A549 (cell line): ENCODE results near the gene NDUFB2. TPM values are rescaled to one million over a fixed set of nuclear protein-coding genes. Genes with fewer than 3 reads are reported as not detected.
"Not testable (repeated sequence)": the region's sequence is repeated elsewhere in the genome, so short reads cannot be mapped to it uniquely, and the experiment has no call there.

Source experiments
- ATAC-seq, 2 experiments: fragments of 200-7000 bp in 1 of 2; fragments of >200 bp in 1 of 2; cut with Nextera tagmentation in 1 of 2; cut with Tn5 transposase in 1 of 2; 3 replicates each; pipeline versions ENCODE4 v1.8.0 to v1.9.1; 2018 to 2020; ENCODE audit warnings: mild to moderate bottlenecking in 1 of 2, moderate library complexity in 1 of 2
- CTCF ChIA-PET: fragments of 300-600 bp; sonication (Branson Sonifier 250); formaldehyde crosslinking; extraction: SDS; loops from one replicate; lab custom pipeline; 2021; ENCODE audit warnings: antibody characterized with exemption, inconsistent platforms; lab: Yijun Ruan, JAX
- POLR2A ChIA-PET: fragments of 350-600 bp; formaldehyde crosslinking; extraction: SDS; loops from one replicate; lab custom pipeline; 2021; ENCODE audit warnings: antibody characterized with exemption, inconsistent platforms; lab: Yijun Ruan, JAX
- DNase-seq, 2 experiments: peaks; one replicate each; pipeline versions ENCODE4 v3.0.0 to v3.0.0-alpha.2; 2011 to 2016; ENCODE audit warnings: low read depth in 1 of 2, low spot score in 1 of 2
- FAIRE-seq: peaks from 2 replicates; lab custom pipeline; 2011; peaks lifted over from hg19 to GRCh38; lab: Jason Lieb, UNC
- H3K27ac ChIP-seq, 2 experiments: fragments of >200 bp; sonication (Bioruptor Twin); formaldehyde crosslinking; 3 replicates each; pipeline ENCODE4 v1.5.1; 2016 to 2017
- H3K4me1 ChIP-seq: fragments of >200 bp; sonication (Bioruptor Twin); formaldehyde crosslinking; 3 replicates; pipeline ENCODE4 v1.6.1; 2016
- H3K4me2 ChIP-seq: fragments of >200 bp; sonication (Bioruptor Twin); formaldehyde crosslinking; 3 replicates; pipeline ENCODE4 v1.6.1; 2016
- H3K4me3 ChIP-seq: fragments of >200 bp; sonication (Bioruptor Twin); formaldehyde crosslinking; 3 replicates; pipeline ENCODE4 v1.5.1; 2016
- H3K9me3 ChIP-seq: fragments of >200 bp; sonication (Bioruptor Twin); formaldehyde crosslinking; 3 replicates; pipeline ENCODE4 v1.6.1; 2016
- ATOH8 ChIP-seq: fragments of 250-450 bp; sonication (Bioruptor Pico); IDR thresholded peaks from 2 replicates; pipeline ENCODE4 v1.5.0; 2020; ENCODE audit warnings: low read depth, mild to moderate bottlenecking, moderate library complexity
- BCL3 ChIP-seq: fragments of >200 bp; sonication (Bioruptor Twin); formaldehyde crosslinking; IDR thresholded peaks from 3 replicates; pipeline ENCODE4 v1.6.1; 2016
- CBX8 ChIP-seq: fragments of 200-600 bp; sonication (generic); IDR thresholded peaks from 2 replicates; pipeline ENCODE4 v1.6.1; 2016
- CHD2 ChIP-seq: fragments of 150-350 bp; IDR thresholded peaks from 2 replicates; pipeline ENCODE4 v1.6.1; 2014; ENCODE audit warnings: low read length; ENCODE audit not compliant: partially characterized antibody
- E2F6 ChIP-seq: IDR thresholded peaks from 2 replicates; pipeline ENCODE4 v1.6.1; 2012; ENCODE audit warnings: low read depth, borderline replicate concordance
- GATA3 ChIP-seq: IDR thresholded peaks from 2 replicates; pipeline ENCODE4 v1.6.1; 2012; ENCODE audit warnings: borderline replicate concordance
- HDAC2 ChIP-seq: fragments of 200-600 bp; sonication (generic); IDR thresholded peaks from 2 replicates; pipeline ENCODE4 v1.6.1; 2016
- HEYL ChIP-seq: fragments of 250-450 bp; sonication (Bioruptor Pico); IDR thresholded peaks from 2 replicates; pipeline ENCODE4 v1.8.0; 2021; ENCODE audit warnings: mild to moderate bottlenecking, moderate library complexity
- HOXB13 ChIP-seq: fragments of 250-450 bp; sonication (Bioruptor Pico); IDR thresholded peaks from 2 replicates; pipeline ENCODE4 v1.5.0; 2020; ENCODE audit warnings: low read depth, mild to moderate bottlenecking, moderate library complexity
- JUNB ChIP-seq: fragments of >200 bp; sonication (Bioruptor Twin); formaldehyde crosslinking; IDR thresholded peaks from 2 replicates; pipeline ENCODE4 v1.6.1; 2016
- KDM5A ChIP-seq: fragments of 200-600 bp; sonication (generic); IDR thresholded peaks from 2 replicates; pipeline ENCODE4 v1.6.1; 2016; ENCODE audit warnings: antibody characterized with exemption, mild to moderate bottlenecking
- NFE2L2 ChIP-seq: fragments of 150-350 bp; conservative IDR thresholded peaks from 2 replicates; pipeline ENCODE4 v1.6.1; 2014; ENCODE audit warnings: low read length
- PBX3 ChIP-seq: IDR thresholded peaks from 2 replicates; pipeline ENCODE4 v1.6.1; 2012
- REST ChIP-seq: fragments of 200-600 bp; sonication (generic); IDR thresholded peaks from 2 replicates; pipeline ENCODE4 v1.6.1; 2016; ENCODE audit warnings: antibody characterized with exemption, mild to moderate bottlenecking, moderate library complexity
- RNF2 ChIP-seq: fragments of 200-600 bp; sonication (generic); IDR thresholded peaks from 2 replicates; pipeline ENCODE4 v1.6.1; 2016; ENCODE audit warnings: low read depth, mild to moderate bottlenecking, antibody characterized with exemption, moderate library complexity, borderline replicate concordance
- SMC3 ChIP-seq: fragments of >200 bp; sonication (Bioruptor Twin); formaldehyde crosslinking; IDR thresholded peaks from 3 replicates; pipeline ENCODE4 v1.6.1; 2018; ENCODE audit warnings: inconsistent platforms
- ZFP36 ChIP-seq: fragments of 450-650 bp; IDR thresholded peaks from 2 replicates; pipeline ENCODE4 v1.6.1; 2014; ENCODE audit warnings: borderline replicate concordance; ENCODE audit not compliant: partially characterized antibody
- ZNF302 ChIP-seq: fragments of 250-450 bp; sonication (Bioruptor Pico); IDR thresholded peaks from 2 replicates; pipeline ENCODE4 v1.9.0; 2021; ENCODE audit warnings: inconsistent platforms, mild to moderate bottlenecking, moderate library complexity
- WGBS: methylation state at CpG from one replicate; pipeline ENCODE4 v1.1.6; 2017; ENCODE audit errors: missing lambda C conversion rate; 5-methylcytosine and 5-hydroxymethylcytosine counted together
- polyA plus RNA-seq, 4 experiments: library from polyadenylated mRNA; depleted of rRNA in 3 of 4; stranded (reverse); fragments of >200 nt; fragmentation: RNase III in 1 of 4; extraction: RNeasy Plus Mini Kit Qiagen cat#74134 plus additional on column Dnase treatment in 1 of 4; gene quantifications; 2 replicates in 3 of 4; 3 replicates in 1 of 4; pipeline ENCODE4 v1.2.3, GENCODE V29; 2011 to 2017

Gene NDUFB2
- polyA plus RNA-seq, 2 of the 4 experiments (the other 2 are of a cell fraction) = 370 to 381 TPM

- ChIA-PET CTCF (interaction anchor here (0.7 kb wide), 1 partner anchor 216 kb away, joined by 3 read pairs; no protein-coding TSS in a partner anchor), POLR2A (interaction anchor here (0.7 kb wide), 1 partner anchor 549 kb away, joined by 3 read pairs; no protein-coding TSS in a partner anchor)
- Histone ChIP-seq H3K9me3 (no peaks in the 10 kb centered on the region), H3K27ac (no peak overlapping the region), H3K4me1 (peaks cover 5% of the 10 kb centered on the region; the same call in 2 of the 3 replicates), H3K4me2 (no peak overlapping the region), H3K4me3 (no peak overlapping the region)
- ATAC-seq = peak in 1 of 2 experiments; percentile 52; a peak in 3 of 6 replicates
- WGBS = 89% methylated on average over 12 of the region's 12 CpGs
- no peak for TF ChIP-seq JUNB
- no peak for TF ChIP-seq HDAC2
- TF ChIP-seq CBX8 = no peak
- TF ChIP-seq RNF2 = no peak
- TF ChIP-seq CHD2 = no peak
- no peak for DNase-seq
- FAIRE-seq = no peak
These were observed 5.0 kb upstream of the NDUFB2 start for GRCh38 chr7:140691376-140692045.

- DNase-seq, H3K4me3 ChIP-seq, FAIRE-seq, H3K9me3 ChIP-seq, ATAC-seq, H3K27ac ChIP-seq, POLR2A ChIA-PET, H3K4me2 ChIP-seq: not testable (repeated sequence)
- WGBS = 92% methylated on average over 10 of the region's 10 CpGs
- H3K4me1 ChIP-seq = peaks cover 15% of the 10 kb centered on the region; the same call in 2 of the 3 replicates
- CTCF ChIA-PET = interaction anchor here (1.0 to 1.7 kb wide), 2 partner anchors 13 to 28 kb away, joined by 3 read pairs; no protein-coding TSS in a partner anchor
These were observed 2.7 kb upstream of the NDUFB2 start for GRCh38 chr7:140693849-140694248.

- CTCF ChIA-PET = interaction anchor here (1.0 to 1.7 kb wide), 4 partner anchors 9 to 49 kb away, joined by 3 to 4 read pairs (median 3); no protein-coding TSS in a partner anchor
- Histone ChIP-seq H3K4me2 (no peak overlapping the region), H3K9me3 (no peaks in the 10 kb centered on the region)
- TF ChIP-seq ZNF302 (CRISPR knock-in tag) (no peak), ATOH8 (no peak), BCL3 (no peak), GATA3 (no peak), NFE2L2 (no peak), PBX3 (no peak), REST (no peak), HEYL (CRISPR knock-in tag) (no peak), SMC3 (no peak), ZFP36 (no peak), E2F6 (no peak), KDM5A (no peak), HOXB13 (CRISPR knock-in tag) (no peak)
- TF ChIP-seq, all 56 proteins: peak for 0
- FAIRE-seq = no peak
- no peak for ATAC-seq
- POLR2A ChIA-PET = no interaction called here
- no peak overlapping the region for H3K4me3 ChIP-seq
- no peak overlapping the region for H3K27ac ChIP-seq
- no peak for DNase-seq
- WGBS = 84% methylated on average over 6 of the region's 6 CpGs
- peaks cover 15% of the 10 kb centered on the region; the same call in 2 of the 3 replicates for H3K4me1 ChIP-seq
These were observed 1.9 kb upstream of the NDUFB2 start for GRCh38 chr7:140694592-140694991.
